Upper lobe of left lung (tissue), 4 donors: ENCODE measurements around the gene ERRFI1.

Experiments
- EP300 ChIP-seq, 4 donors: sonication (generic); formaldehyde crosslinking; IDR thresholded peaks; one replicate each; pipeline ENCODE4 v1.5.1; 2017; ENCODE audit warnings: antibody characterized with exemption in 4 of 4, control low read depth in 2 of 4
- POLR2A ChIP-seq, 4 donors: fragments of 450-650 bp; IDR thresholded peaks; one replicate each; pipeline ENCODE4 v1.5.1; 2016 to 2017; ENCODE audit warnings: antibody characterized with exemption in 4 of 4, mild to moderate bottlenecking in 2 of 4
- POLR2AphosphoS5 ChIP-seq, 2 donors: sonication (generic); formaldehyde crosslinking; IDR thresholded peaks; one replicate each; pipeline ENCODE4 v1.5.1; 2017; ENCODE audit warnings: antibody characterized with exemption in 2 of 2
- TF ChIP-seq, protein P1 (sequence below), 6 experiments: fragments of 450-650 bp in 4 of 6; fragments of 200-600 bp in 2 of 6; sonication (generic) in 2 of 6; IDR thresholded peaks; one replicate each; pipeline ENCODE4 v1.5.1; 2016 to 2019; ENCODE audit warnings: antibody characterized with exemption in 6 of 6

DNA sequence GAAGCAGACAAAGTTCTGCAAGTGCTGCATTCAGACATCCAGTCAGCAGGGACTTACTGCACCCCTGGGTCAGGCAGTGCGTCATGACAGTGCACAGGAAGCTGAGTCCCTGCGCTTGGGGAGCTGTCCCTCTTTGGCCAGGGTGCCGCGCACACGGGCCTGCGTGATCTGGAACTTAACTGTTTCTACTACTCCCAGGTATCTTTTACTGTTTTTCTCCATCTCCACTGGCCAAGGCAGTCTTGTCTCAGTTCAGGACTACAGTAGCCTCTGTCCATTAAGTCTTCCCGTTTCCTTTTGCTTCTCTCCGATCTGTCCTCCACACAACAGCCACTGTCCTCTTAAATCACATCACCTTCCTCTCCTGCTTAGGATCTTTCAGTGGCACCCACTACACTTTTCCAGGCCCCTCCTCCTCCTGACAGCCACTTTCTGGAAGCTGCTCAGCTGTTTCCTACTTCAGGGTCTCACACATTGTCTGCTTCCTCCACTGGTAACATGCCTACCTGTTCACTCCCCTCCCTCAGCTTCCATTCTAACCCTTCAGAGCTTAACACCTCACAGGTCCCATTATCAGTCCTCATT lies 15.9 kb downstream of the ERRFI1 start:
- TF ChIP-seq EP300 (IDR thresholded peaks at IDR 0.05) (no peak), POLR2A (IDR thresholded peaks at IDR 0.05) (no peak), POLR2AphosphoS5 (IDR thresholded peaks at IDR 0.05) (no peak)
- TF ChIP-seq, protein P1, sequence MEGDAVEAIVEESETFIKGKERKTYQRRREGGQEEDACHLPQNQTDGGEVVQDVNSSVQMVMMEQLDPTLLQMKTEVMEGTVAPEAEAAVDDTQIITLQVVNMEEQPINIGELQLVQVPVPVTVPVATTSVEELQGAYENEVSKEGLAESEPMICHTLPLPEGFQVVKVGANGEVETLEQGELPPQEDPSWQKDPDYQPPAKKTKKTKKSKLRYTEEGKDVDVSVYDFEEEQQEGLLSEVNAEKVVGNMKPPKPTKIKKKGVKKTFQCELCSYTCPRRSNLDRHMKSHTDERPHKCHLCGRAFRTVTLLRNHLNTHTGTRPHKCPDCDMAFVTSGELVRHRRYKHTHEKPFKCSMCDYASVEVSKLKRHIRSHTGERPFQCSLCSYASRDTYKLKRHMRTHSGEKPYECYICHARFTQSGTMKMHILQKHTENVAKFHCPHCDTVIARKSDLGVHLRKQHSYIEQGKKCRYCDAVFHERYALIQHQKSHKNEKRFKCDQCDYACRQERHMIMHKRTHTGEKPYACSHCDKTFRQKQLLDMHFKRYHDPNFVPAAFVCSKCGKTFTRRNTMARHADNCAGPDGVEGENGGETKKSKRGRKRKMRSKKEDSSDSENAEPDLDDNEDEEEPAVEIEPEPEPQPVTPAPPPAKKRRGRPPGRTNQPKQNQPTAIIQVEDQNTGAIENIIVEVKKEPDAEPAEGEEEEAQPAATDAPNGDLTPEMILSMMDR (IDR thresholded peaks at IDR 0.05) = no peak
